ENCODE measurements around the gene HRH3.

The HRH3 gene

GRCh38 chr20:62174870-62175624 is 45.0 kb downstream of the HRH3 start:
- DNase-seq (ENCODE audit: low read depth): no peak

GRCh38 chr20:62174021-62174804 is 45.9 kb downstream of the HRH3 start:
- DNase-seq (ENCODE audit: low read depth): no peak

GRCh38 chr20:62172666-62173065 is 47.4 kb downstream of the HRH3 start:
- DNase-seq (ENCODE audit: low read depth): no peak

GRCh38 chr20:62171245-62171644 is 48.8 kb downstream of the HRH3 start:
- DNase-seq (ENCODE audit: low read depth): no peak

- no peak for DNase-seq (ENCODE audit: low read depth)
These were observed 49.5 kb downstream of the HRH3 start for GRCh38 chr20:62170536-62170935.

GRCh38 chr20:62168890-62169435 is 51.1 kb downstream of the HRH3 start:
- no peak for DNase-seq (ENCODE audit: low read depth)

- DNase-seq (ENCODE audit: low read depth): no peak
These were observed 52.0 kb downstream of the HRH3 start for GRCh38 chr20:62168061-62168460.

GRCh38 chr20:62167474-62167873 is 52.6 kb downstream of the HRH3 start:
- DNase-seq (ENCODE audit: low read depth): no peak

GRCh38 chr20:62165762-62166399 is 54.2 kb downstream of the HRH3 start:
- no peak for DNase-seq (ENCODE audit: low read depth)
